PC-3 (cell line): Measurements from ENCODE around the gene COL25A1. TPM values are rescaled to one million over a fixed set of nuclear protein-coding genes. Genes with fewer than 3 reads are reported as not detected.

Experiments used
- ATAC-seq: fragments of 200-7000 bp; cut with Tn5 transposase; 2 replicates; pipeline ENCODE4 v1.9.1; 2020; ENCODE audit warnings: mild to moderate bottlenecking, moderate library complexity
- BruUV-seq: library from RNA; stranded (reverse); fragments of 400-500 nt; replicated peaks from 2 replicates; lab custom pipeline; 2021; lab: Mats Ljungman, UMichigan
- CTCF ChIA-PET: fragments of 300-600 bp; sonication (Branson Sonifier 250); formaldehyde crosslinking; loops from one replicate; lab custom pipeline; 2022; ENCODE audit warnings: antibody characterized with exemption; lab: Charles Lee
- POLR2A ChIA-PET: fragments of 300-600 bp; sonication (Branson Sonifier 250); formaldehyde crosslinking; loops from one replicate; lab custom pipeline; 2022; ENCODE audit warnings: antibody characterized with exemption; ENCODE audit not compliant: unreplicated experiment; lab: Charles Lee
- DNase-seq: peaks from one replicate; pipeline ENCODE4 v3.0.0-alpha.2; 2015
- H2AFZ ChIP-seq: fragments of 300-600 bp; sonication (generic); 2 replicates; pipeline ENCODE4 v1.6.0; 2016; ENCODE audit warnings: antibody characterized with exemption, low read length
- H3F3A ChIP-seq: fragments of 300-600 bp; sonication (generic); one replicate; pipeline ENCODE4 v1.6.0; 2017; ENCODE audit warnings: antibody characterized with exemption, low read length, control low read depth, mild to moderate bottlenecking; ENCODE audit not compliant: unreplicated experiment
- H3K27ac ChIP-seq: fragments of 300-600 bp; sonication (generic); 2 replicates; pipeline ENCODE4 v1.5.1; 2016; ENCODE audit warnings: mild to moderate bottlenecking, low read length
- H3K27me3 ChIP-seq: fragments of 300-600 bp; sonication (generic); 2 replicates; pipeline ENCODE4 v1.6.1; 2016; ENCODE audit warnings: low read length, mixed read lengths
- H3K36me3 ChIP-seq: fragments of 300-600 bp; sonication (generic); 2 replicates; pipeline ENCODE4 v1.6.1; 2016; ENCODE audit warnings: low read depth, mixed run types, low read length, mixed read lengths
- H3K4me1 ChIP-seq: fragments of 300-600 bp; sonication (generic); 2 replicates; pipeline ENCODE4 v1.5.1; 2016; ENCODE audit warnings: low read length; ENCODE audit not compliant: insufficient read depth
- H3K4me2 ChIP-seq: fragments of 300-600 bp; sonication (generic); 2 replicates; pipeline ENCODE4 v1.6.0; 2016; ENCODE audit warnings: low read length
- H3K4me3 ChIP-seq: fragments of 300-600 bp; sonication (generic); 2 replicates; pipeline ENCODE4 v1.5.1; 2016; ENCODE audit warnings: mild to moderate bottlenecking, low read length, mixed read lengths
- H3K79me2 ChIP-seq: fragments of 300-600 bp; sonication (generic); 2 replicates; pipeline ENCODE4 v1.6.1; 2017; ENCODE audit warnings: low read length, mixed read lengths
- H3K9ac ChIP-seq: fragments of 300-600 bp; sonication (generic); 2 replicates; pipeline ENCODE4 v1.6.0; 2016; ENCODE audit warnings: mild to moderate bottlenecking, low read length
- H3K9me2 ChIP-seq: fragments of 300-600 bp; sonication (generic); replicated peaks from 2 replicates; pipeline ENCODE4 v1.6.1; 2016; ENCODE audit warnings: mixed run types, low read length, mixed read lengths
- H3K9me3 ChIP-seq: fragments of 300-600 bp; sonication (generic); 2 replicates; pipeline ENCODE4 v1.6.1; 2016; ENCODE audit warnings: low read length, mixed read lengths
- H4K20me1 ChIP-seq: fragments of 300-600 bp; sonication (generic); 2 replicates; pipeline ENCODE4 v1.6.1; 2016; ENCODE audit warnings: low read length, mixed read lengths
- CTCF ChIP-seq: fragments of 300-600 bp; sonication (generic); conservative IDR thresholded peaks from 2 replicates; pipeline ENCODE4 v1.5.1; 2017; ENCODE audit warnings: antibody characterized with exemption, low read depth, mild to moderate bottlenecking, low read length
- EZH2 ChIP-seq: fragments of 300-600 bp; sonication (generic); IDR thresholded peaks from one replicate; pipeline ENCODE4 v1.6.1; 2017; ENCODE audit warnings: antibody characterized with exemption, mild to moderate bottlenecking, low read length; ENCODE audit not compliant: unreplicated experiment
- EZH2phosphoT487 ChIP-seq: fragments of 300-600 bp; sonication (generic); IDR thresholded peaks from 2 replicates; pipeline ENCODE4 v1.6.1; 2018; ENCODE audit warnings: mild to moderate bottlenecking, antibody characterized with exemption, low read length, borderline replicate concordance
- intact Hi-C: fragments of 100-400 bp; cut with micrococcal nuclease; formaldehyde crosslinking; loops from 2 replicates; pipeline ENCODE4 v1.9.0; 2023
- total RNA-seq: library from RNA; depleted of rRNA; stranded (reverse); fragments of >200 nt; gene quantifications from 2 replicates; pipeline ENCODE4 v1.2.3, GENCODE V29; 2014

The COL25A1 gene
- total RNA-seq, 1 experiment from 2014 or later = not detected

GRCh38 chr4:109065006-109065405 is 237.5 kb downstream of the COL25A1 start:
- Histone ChIP-seq H2AFZ (no peak overlapping the region), H3K9ac (no peak overlapping the region), H3K4me2 (no peak overlapping the region), H3K79me2 (no peaks in the 10 kb centered on the region), H3K4me1 (no peaks in the 10 kb centered on the region), H3K9me2 (no peaks in the 10 kb centered on the region), H3K27ac (no peak overlapping the region), H4K20me1 (no peaks in the 10 kb centered on the region), H3F3A (no peaks in the 10 kb centered on the region), H3K4me3 (no peak overlapping the region), H3K27me3 (0 out of 2 replicates have a peak, but pooled peaks cover 1% of the 10 kb centered on the region), H3K36me3 (no peaks in the 10 kb centered on the region), H3K9me3 (no peaks in the 10 kb centered on the region)
- ChIA-PET CTCF (no interaction called here), POLR2A (no interaction called here)
- ATAC-seq = no peak
- TF ChIP-seq EZH2phosphoT487 (no peak), CTCF (no peak), EZH2 (no peak)
- no TSS peak for BruUV-seq
- no peak for DNase-seq
- intact Hi-C loops = no loop called here

- POLR2A ChIA-PET = no interaction called here
- BruUV-seq = no TSS peak
- Histone ChIP-seq H3K9me3 (no peaks in the 10 kb centered on the region), H3K4me3 (no peak overlapping the region), H3K4me2 (no peak overlapping the region), H4K20me1 (no peaks in the 10 kb centered on the region), H3K9ac (no peak overlapping the region), H2AFZ (no peak overlapping the region), H3K27ac (no peak overlapping the region), H3F3A (no peaks in the 10 kb centered on the region), H3K9me2 (no peaks in the 10 kb centered on the region), H3K36me3 (no peaks in the 10 kb centered on the region), H3K4me1 (no peaks in the 10 kb centered on the region), H3K79me2 (no peaks in the 10 kb centered on the region), H3K27me3 (peaks cover 33% of the 10 kb centered on the region)
- intact Hi-C loops = no loop called here
- CTCF ChIA-PET = no interaction called here
- no peak for DNase-seq
- no peak for TF ChIP-seq CTCF
- ATAC-seq = no peak
Measured at GRCh38 chr4:109053257-109053656, 249.2 kb downstream of the COL25A1 start.

- H3K4me2 ChIP-seq = no peak overlapping the region
- no peaks in the 10 kb centered on the region for H3K4me1 ChIP-seq
- DNase-seq (no peak), ATAC-seq (no peak)
- POLR2A ChIA-PET = no interaction called here
- CTCF ChIA-PET = no interaction called here
- no peaks in the 10 kb centered on the region for H3K79me2 ChIP-seq
- H4K20me1 ChIP-seq = no peaks in the 10 kb centered on the region
- H3K27me3 ChIP-seq = peaks cover 33% of the 10 kb centered on the region
- TF ChIP-seq EZH2phosphoT487 (no peak), EZH2 (no peak), CTCF (no peak)
- no TSS peak for BruUV-seq
- intact Hi-C loops = no loop called here
- no peak overlapping the region for H3K4me3 ChIP-seq
- H2AFZ ChIP-seq = no peak overlapping the region
- no peak overlapping the region for H3K27ac ChIP-seq
- no peaks in the 10 kb centered on the region for H3K9me2 ChIP-seq
- no peaks in the 10 kb centered on the region for H3F3A ChIP-seq
- H3K9ac ChIP-seq = no peak overlapping the region
- no peaks in the 10 kb centered on the region for H3K9me3 ChIP-seq
- H3K36me3 ChIP-seq = no peaks in the 10 kb centered on the region
Measured at GRCh38 chr4:109052821-109053220, 249.6 kb downstream of the COL25A1 start.
